PC-9 (cell line): ENCODE data around the gene CA7. TPM values are rescaled to one million over a fixed set of nuclear protein-coding genes. Genes with fewer than 3 reads are reported as not detected.

Experiments used
- BruUV-seq: library from RNA; stranded (reverse); fragments of 400-500 nt; replicated peaks from 2 replicates; lab custom pipeline; 2021; lab: Mats Ljungman, UMichigan
- CTCF ChIA-PET: fragments of 300-600 bp; sonication (Branson Sonifier 250); formaldehyde crosslinking; loops from one replicate; lab custom pipeline; 2022; ENCODE audit warnings: antibody characterized with exemption; lab: Charles Lee
- POLR2A ChIA-PET: fragments of 300-600 bp; sonication (Branson Sonifier 250); formaldehyde crosslinking; loops from one replicate; lab custom pipeline; 2022; ENCODE audit warnings: antibody characterized with exemption; ENCODE audit not compliant: unreplicated experiment; lab: Charles Lee
- DNase-seq, 2 experiments: peaks; one replicate each; pipeline versions ENCODE4 v3.0.0 to v3.0.0-alpha.2; 2015 to 2022; ENCODE audit warnings: mixed read lengths in 1 of 2
- H2AFZ ChIP-seq: fragments of 200-600 bp; sonication (generic); 2 replicates; pipeline ENCODE4 v1.8.1; 2017; ENCODE audit warnings: antibody characterized with exemption
- H3F3A ChIP-seq: fragments of 200-600 bp; sonication (generic); 2 replicates; pipeline ENCODE4 v1.8.1; 2017; ENCODE audit warnings: antibody characterized with exemption, mild to moderate bottlenecking, low read depth; ENCODE audit not compliant: insufficient read depth
- H3K27ac ChIP-seq: fragments of 200-600 bp; sonication (generic); 2 replicates; pipeline ENCODE4 v1.6.1; 2016; ENCODE audit warnings: mixed run types
- H3K27me3 ChIP-seq: fragments of 200-600 bp; sonication (generic); 2 replicates; pipeline ENCODE4 v1.6.1; 2016; ENCODE audit warnings: low read depth, mixed run types; ENCODE audit not compliant: insufficient read depth
- H3K36me3 ChIP-seq: fragments of 200-600 bp; sonication (generic); 2 replicates; pipeline ENCODE4 v1.6.1; 2016; ENCODE audit warnings: low read depth, mixed run types
- H3K4me1 ChIP-seq: fragments of 200-600 bp; sonication (generic); replicated peaks from 2 replicates; pipeline ENCODE4 v1.6.1; 2016; ENCODE audit warnings: mixed run types; ENCODE audit not compliant: insufficient read depth
- H3K4me2 ChIP-seq: fragments of 200-600 bp; sonication (generic); 2 replicates; pipeline ENCODE4 v1.6.1; 2017; ENCODE audit warnings: mixed run types
- H3K4me3 ChIP-seq: fragments of 200-600 bp; sonication (generic); 2 replicates; pipeline ENCODE4 v1.6.1; 2016; ENCODE audit warnings: mixed run types
- H3K79me2 ChIP-seq: fragments of 200-600 bp; sonication (generic); 2 replicates; pipeline ENCODE4 v1.6.1; 2017; ENCODE audit warnings: low read depth, mixed run types
- H3K9me2 ChIP-seq: fragments of 200-600 bp; sonication (generic); 2 replicates; pipeline ENCODE4 v1.8.1; 2017; ENCODE audit warnings: mild to moderate bottlenecking; ENCODE audit not compliant: insufficient read depth
- H3K9me3 ChIP-seq: fragments of 200-600 bp; sonication (generic); 2 replicates; pipeline ENCODE4 v1.8.1; 2016; ENCODE audit warnings: low read depth; ENCODE audit not compliant: insufficient read depth
- H4K20me1 ChIP-seq: fragments of 200-600 bp; sonication (generic); 2 replicates; pipeline ENCODE4 v1.8.1; 2017; ENCODE audit not compliant: insufficient read depth
- EZH2 ChIP-seq: fragments of 200-600 bp; sonication (generic); IDR thresholded peaks from 2 replicates; pipeline ENCODE4 v1.8.0; 2017; ENCODE audit warnings: antibody characterized with exemption, low read depth
- intact Hi-C: fragments of 100-400 bp; cut with micrococcal nuclease; formaldehyde crosslinking; loops from one replicate; pipeline ENCODE4 v1.10.0; 2022; ENCODE audit not compliant: unreplicated experiment
- total RNA-seq: library from RNA; stranded (reverse); gene quantifications from 2 replicates; pipeline ENCODE4 v1.2.3, GENCODE V29; 2021
- TF ChIP-seq, protein P1 (sequence below): fragments of 200-600 bp; sonication (generic); conservative IDR thresholded peaks from 2 replicates; pipeline ENCODE4 v1.6.1; 2017; ENCODE audit warnings: mixed run types, antibody characterized with exemption, mild to moderate bottlenecking, moderate library complexity

The CA7 gene
- total RNA-seq, 1 experiment from 2014 or later = not detected

DNA sequence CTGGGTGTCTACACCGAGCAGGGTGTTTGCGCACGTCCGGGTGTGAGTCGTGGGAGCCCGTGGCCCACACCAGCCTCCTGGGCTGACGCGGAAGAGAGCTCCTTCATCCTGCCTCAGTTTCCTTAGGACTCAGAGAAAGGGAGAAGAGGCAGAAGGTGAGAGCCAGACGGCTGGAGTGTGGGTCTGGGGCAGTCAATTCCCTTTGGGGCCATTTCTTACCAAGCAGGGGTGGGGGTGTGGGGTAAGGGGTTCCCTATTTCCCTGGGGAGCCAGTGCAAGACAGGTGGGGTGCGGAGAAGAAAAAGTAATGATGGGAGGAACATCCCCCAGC is 831 bp downstream of the CA7 start:
- H3K9me3 ChIP-seq = no peaks in the 10 kb centered on the region
- CTCF ChIA-PET = interaction anchor here (2.2 kb wide), 1 partner anchor 14 kb away, joined by 7 read pairs; the partner anchor contains the start of gene NAE1
- H3K4me2 ChIP-seq = no peak overlapping the region
- TF ChIP-seq, protein P1, sequence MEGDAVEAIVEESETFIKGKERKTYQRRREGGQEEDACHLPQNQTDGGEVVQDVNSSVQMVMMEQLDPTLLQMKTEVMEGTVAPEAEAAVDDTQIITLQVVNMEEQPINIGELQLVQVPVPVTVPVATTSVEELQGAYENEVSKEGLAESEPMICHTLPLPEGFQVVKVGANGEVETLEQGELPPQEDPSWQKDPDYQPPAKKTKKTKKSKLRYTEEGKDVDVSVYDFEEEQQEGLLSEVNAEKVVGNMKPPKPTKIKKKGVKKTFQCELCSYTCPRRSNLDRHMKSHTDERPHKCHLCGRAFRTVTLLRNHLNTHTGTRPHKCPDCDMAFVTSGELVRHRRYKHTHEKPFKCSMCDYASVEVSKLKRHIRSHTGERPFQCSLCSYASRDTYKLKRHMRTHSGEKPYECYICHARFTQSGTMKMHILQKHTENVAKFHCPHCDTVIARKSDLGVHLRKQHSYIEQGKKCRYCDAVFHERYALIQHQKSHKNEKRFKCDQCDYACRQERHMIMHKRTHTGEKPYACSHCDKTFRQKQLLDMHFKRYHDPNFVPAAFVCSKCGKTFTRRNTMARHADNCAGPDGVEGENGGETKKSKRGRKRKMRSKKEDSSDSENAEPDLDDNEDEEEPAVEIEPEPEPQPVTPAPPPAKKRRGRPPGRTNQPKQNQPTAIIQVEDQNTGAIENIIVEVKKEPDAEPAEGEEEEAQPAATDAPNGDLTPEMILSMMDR = no peak
- TF ChIP-seq EZH2 = no peak
- POLR2A ChIA-PET = no interaction called here
- no peak overlapping the region for H2AFZ ChIP-seq
- H3K79me2 ChIP-seq = no peaks in the 10 kb centered on the region
- no peaks in the 10 kb centered on the region for H3K27me3 ChIP-seq
- H4K20me1 ChIP-seq = no peaks in the 10 kb centered on the region
- 0 out of 2 replicates have a peak, but pooled peaks cover 6% of the 10 kb centered on the region for H3K4me1 ChIP-seq
- BruUV-seq = no TSS peak
- intact Hi-C loops = no loop called here
- H3K4me3 ChIP-seq = no peak overlapping the region
- no peak overlapping the region for H3K27ac ChIP-seq
- no peaks in the 10 kb centered on the region for H3F3A ChIP-seq
- no peaks in the 10 kb centered on the region for H3K9me2 ChIP-seq
- H3K36me3 ChIP-seq = no peaks in the 10 kb centered on the region
- no peak for DNase-seq

DNA sequence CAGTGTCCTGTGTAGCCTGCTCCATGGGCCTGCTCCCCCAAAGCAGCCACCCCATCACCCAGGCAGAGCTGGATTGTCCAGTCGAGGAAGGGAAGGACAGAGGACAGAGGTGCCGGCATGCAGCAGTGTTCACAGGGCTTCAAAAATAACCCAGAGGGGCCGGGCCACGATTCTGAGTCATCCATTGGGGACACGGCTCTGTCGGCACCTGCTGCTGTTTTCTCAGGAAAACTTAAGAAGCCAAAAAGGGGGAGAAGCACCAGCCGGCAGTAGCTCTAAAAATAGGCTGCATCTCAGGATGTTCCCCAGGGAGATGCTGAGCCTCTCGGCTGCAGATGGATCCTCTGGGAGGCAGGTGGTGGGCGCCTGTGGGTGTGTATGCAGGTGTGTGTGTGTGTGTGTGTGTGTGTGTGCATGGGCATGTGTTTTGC is 1.6 kb downstream of the CA7 start:
- no peak for TF ChIP-seq EZH2
- TF ChIP-seq, protein P1 = no peak
- no peak overlapping the region for H3K4me3 ChIP-seq
- intact Hi-C loops = no loop called here
- no peaks in the 10 kb centered on the region for H3F3A ChIP-seq
- peak in 1 of 2 experiments; percentile 28 for DNase-seq
- H3K79me2 ChIP-seq = no peaks in the 10 kb centered on the region
- H3K27ac ChIP-seq = no peak overlapping the region
- H3K9me3 ChIP-seq = no peaks in the 10 kb centered on the region
- no peak overlapping the region for H2AFZ ChIP-seq
- no peaks in the 10 kb centered on the region for H3K9me2 ChIP-seq
- POLR2A ChIA-PET = no interaction called here
- CTCF ChIA-PET = no interaction called here
- no TSS peak for BruUV-seq
- H3K4me2 ChIP-seq = peak overlapping the region; percentile 14
- no peaks in the 10 kb centered on the region for H4K20me1 ChIP-seq
- H3K4me1 ChIP-seq = 0 out of 2 replicates have a peak, but pooled peaks cover 6% of the 10 kb centered on the region
- no peaks in the 10 kb centered on the region for H3K27me3 ChIP-seq
- no peaks in the 10 kb centered on the region for H3K36me3 ChIP-seq

DNA sequence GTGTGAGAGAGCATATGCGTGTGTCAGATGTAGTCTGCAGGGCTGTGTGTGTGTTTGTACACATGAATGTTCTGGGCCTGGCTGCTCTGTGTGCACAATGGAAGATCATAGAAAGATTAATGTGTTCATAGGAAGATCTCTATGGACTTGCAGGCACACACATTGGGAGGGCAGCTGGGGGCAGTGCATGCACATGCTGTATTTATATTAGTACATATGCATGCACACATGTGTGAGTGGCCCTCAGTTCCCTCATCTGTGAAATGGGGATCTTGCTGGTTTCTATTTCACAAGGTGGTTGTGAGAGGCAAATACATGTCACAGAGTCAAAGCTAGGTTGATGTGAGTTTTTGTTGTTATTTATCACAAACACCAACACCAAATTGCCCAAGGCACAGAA is 2.1 kb downstream of the CA7 start:
- Histone ChIP-seq H2AFZ (no peak overlapping the region), H3K27ac (no peak overlapping the region), H3K4me2 (peak overlapping the region; percentile 14), H3K36me3 (no peaks in the 10 kb centered on the region), H3K4me3 (no peak overlapping the region), H3F3A (no peaks in the 10 kb centered on the region), H3K9me2 (no peaks in the 10 kb centered on the region), H3K79me2 (no peaks in the 10 kb centered on the region), H3K9me3 (no peaks in the 10 kb centered on the region), H4K20me1 (no peaks in the 10 kb centered on the region), H3K4me1 (0 out of 2 replicates have a peak, but pooled peaks cover 6% of the 10 kb centered on the region), H3K27me3 (no peaks in the 10 kb centered on the region)
- no TSS peak for BruUV-seq
- ChIA-PET CTCF (no interaction called here), POLR2A (interaction anchor here (0.6 kb wide), 1 partner anchor 1570 kb away, joined by 5 read pairs; no protein-coding TSS in a partner anchor)
- DNase-seq = no peak
- no peak for TF ChIP-seq EZH2
- TF ChIP-seq, protein P1 = no peak
- intact Hi-C loops = no loop called here
